SIG-M5 treated with dmso at 0.1 percent for 504 hours (cell line): ENCODE results near the gene TWNK.
A peak's percentile ranks its signal among the peaks of the same experiment; 100 is the strongest.

Source experiments
- DNase-seq: peaks from one replicate; lab custom pipeline; 2025; ENCODE audit not compliant: unreplicated experiment; lab: John Stamatoyannopoulos, UW

The TWNK gene

GRCh38 chr10:101010329-101010728 is 23.0 kb downstream of the TWNK start:
- DNase-seq = no peak

DNA sequence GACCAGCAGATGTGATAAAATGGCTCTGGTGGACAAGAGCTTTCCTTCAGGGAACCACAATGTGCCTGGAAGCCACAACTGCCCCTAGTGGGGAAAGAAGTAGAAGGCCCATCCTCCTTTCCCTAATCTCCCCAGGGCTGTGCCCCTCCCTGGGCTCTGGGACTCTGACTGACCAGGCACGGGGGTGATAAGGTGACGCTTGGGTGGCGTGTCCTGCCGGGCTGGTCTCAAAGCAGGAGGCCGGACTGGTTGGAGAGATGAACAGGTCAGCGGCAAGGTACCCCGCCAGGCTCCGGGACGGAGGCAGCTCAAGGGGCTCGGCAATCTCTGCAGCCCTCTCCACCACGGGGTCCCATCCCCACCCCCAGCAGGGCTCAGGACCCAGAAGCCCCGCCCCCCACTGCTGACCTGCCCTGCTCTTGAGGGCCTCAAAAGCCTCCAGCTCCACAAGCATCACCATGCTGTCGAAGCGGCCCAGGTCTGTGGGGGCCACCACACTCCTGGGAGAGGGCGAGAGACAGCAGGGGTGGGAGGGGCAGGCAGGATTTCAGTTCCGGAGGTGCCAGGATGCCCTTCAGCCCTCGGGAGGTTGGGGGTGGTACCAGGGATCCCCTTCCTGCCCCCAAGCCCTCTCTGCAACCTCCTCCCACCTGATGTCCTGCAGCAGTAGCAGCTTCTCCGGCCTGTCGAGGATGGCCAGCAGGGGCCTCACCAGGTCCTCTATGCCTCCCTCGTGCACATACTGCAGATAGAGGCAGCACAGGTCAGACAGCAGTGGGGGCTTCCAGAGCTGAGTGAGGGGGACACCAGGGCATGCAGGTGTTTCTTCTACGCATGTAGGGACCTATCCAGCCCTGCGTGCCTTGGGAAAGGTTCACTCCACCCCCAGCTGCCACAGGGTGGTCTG is 24.4 kb downstream of the TWNK start:
- DNase-seq = no peak

- DNase-seq = peak; percentile 83
Observed at GRCh38 chr10:101012525-101013364, 25.4 kb downstream of the TWNK start.

DNA sequence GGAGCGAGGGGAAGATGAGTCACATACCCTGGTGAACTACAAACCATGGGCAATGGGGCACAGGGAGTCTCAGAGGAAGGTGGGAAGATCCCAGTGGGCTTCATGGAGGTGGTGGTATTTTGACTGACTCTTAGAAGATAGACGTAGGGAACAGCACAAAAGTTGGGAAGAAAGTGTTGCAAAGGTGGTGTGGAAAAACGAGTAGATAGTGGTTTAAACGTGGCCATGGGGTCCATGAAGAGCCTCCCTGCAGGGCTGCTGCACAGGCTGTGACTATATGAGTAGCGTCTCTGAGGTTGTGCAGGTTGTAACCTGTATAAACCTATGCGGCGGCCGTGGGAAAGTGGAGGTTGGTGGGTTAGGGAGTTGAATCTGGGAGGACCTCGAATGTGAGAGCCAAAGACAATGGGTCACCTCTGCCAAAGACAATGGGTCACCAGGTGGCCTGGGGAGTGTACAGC is 26.1 kb downstream of the TWNK start:
- no peak for DNase-seq

- DNase-seq = peak; percentile 35
Observed at GRCh38 chr10:101014230-101014884, 27.0 kb downstream of the TWNK start.

DNA sequence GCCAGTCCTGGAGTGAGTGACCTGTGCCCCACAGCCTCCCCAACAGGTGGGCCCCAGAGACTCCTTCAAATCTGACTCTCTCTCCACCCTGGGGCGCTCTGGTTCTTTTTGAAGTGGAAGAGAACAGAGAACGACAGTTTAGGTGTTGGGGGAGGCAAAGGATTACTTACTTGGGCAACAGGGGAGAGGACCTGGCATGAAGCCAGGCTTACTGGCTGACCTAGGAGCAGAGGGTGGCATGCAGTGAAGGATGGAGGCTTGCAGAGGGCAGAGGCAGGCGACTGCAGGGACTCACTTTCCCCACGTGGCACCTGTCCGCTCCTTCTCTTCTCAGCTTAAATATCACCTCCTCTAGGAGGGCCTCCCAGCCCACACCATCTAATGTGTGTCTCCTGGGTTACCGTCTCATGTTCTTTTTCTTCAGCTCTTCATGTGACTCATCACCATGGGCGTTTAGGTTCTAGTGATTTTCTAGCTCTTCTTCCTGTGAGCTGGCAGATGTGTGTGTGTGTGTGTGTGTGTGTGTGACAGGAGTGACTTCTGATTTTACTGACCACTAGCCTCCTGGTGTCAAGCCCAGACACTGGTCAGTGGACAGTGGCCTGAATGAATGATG is 27.7 kb downstream of the TWNK start:
- no peak for DNase-seq

GRCh38 chr10:101015582-101015973 is 28.2 kb downstream of the TWNK start:
- DNase-seq = no peak

- DNase-seq = no peak
Observed at GRCh38 chr10:101016814-101017213, 29.5 kb downstream of the TWNK start.

DNA sequence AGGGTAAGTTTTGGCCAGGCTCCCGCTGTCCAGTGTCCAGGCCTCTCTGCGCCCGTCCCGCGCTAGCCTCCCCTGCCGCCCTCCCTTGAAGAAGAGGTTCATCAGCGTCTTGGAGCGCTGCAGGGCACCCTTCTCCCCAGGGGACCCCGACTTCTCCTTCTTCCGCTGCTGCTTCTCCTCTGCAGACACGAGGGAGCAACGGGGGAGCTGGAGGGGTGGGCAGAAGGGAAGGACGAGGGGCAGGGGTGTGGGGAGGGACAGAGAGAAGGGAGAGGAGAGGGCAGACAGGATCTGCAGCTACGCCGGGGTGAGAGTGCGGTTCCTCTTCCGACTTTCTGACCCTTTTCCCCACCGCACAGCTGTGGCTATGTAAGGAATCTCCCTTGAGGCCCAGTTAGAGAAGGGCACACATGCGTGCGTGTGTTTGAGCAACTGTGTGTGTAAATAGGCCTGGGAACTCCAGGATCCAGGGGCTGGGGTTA is 30.8 kb downstream of the TWNK start:
- peak; percentile 13 for DNase-seq

DNA sequence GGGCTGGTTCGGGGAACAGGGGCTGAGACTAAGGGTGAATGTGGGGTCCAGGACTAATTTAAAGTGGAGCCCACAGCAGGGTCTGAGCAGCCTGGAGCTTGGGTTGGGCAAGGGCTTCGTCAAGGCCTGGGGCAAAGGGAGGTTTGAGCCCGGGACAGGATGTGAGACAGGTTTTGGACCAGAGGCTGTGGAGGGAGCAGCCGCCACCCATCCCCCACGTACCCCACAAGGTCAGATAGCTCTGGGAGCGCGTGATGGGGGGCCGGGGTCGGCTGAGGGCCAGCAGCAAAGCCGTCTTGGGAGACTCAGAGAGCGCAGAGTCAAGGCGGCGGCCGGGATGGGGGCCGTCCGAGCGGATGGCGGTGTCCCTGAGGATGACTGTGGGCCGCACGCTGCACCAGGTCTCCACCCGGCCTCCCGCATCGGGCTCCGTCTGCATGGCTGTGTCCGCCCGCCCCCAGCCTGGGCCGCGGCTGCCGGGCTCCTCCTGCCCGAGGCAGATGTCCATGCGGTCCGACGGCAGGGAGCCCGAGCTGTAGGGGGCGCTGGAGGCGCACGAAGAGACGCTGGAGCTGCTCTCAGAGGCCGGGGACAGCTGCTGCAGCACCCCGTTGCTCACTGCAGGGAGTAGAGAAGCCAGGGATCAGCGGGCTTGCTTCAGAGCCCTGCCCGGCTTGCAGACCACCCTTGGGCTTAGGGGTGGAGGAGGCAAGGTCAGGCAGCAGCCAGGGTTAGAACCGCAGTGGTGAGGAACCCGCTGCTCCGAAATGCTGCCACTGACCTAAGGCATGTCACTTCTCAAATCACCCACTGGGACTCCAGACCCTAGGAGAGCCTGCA is 31.5 kb downstream of the TWNK start:
- peak; percentile 46 for DNase-seq

DNA sequence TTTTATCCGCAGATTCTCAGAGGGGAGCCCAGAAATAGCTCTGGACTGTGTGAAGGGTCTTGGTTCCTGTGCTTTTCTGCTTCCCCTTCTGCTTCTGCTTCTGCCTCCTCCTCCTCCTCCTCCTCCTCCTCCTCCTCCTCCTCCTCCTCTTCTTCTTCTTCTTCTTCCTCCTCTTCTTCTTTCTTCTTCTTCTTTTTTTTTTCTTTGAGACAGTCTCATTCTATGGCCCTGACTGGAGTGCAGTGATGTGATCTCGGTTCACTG is 32.0 kb downstream of the TWNK start:
- DNase-seq = no peak

DNA sequence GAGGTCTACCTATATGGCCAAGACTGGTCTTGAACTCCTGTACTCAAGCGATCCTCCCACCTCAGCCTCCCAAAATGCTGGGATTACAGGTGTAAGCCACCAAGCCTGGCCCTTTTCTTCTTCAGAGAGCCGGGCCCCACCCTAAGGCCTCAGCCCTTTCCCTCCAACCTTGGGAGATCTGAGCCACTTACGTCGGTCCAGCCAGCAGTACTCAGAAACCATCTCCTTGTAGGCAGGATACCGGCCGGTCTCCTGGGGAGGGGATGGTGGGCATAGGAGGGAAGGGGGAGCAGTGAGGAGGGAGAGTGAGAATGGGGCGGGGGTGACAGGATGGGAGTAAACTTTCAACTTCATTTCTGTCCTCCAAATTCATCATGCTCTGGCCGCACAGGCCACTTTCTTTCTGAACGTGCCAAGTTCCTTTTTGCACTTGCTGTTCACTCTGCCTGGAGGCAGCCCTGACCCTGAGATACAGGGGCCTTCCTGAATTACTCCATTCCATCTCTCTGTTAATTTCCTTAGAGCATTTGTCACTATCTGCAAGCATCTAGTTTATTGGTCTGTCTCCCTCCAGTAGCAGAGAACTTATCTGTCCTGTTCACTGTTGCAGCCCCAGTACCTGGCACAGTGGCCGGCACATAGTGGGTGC is 33.2 kb downstream of the TWNK start:
- DNase-seq = no peak

- DNase-seq = no peak
Observed at GRCh38 chr10:101021239-101021638, 33.9 kb downstream of the TWNK start.

DNA sequence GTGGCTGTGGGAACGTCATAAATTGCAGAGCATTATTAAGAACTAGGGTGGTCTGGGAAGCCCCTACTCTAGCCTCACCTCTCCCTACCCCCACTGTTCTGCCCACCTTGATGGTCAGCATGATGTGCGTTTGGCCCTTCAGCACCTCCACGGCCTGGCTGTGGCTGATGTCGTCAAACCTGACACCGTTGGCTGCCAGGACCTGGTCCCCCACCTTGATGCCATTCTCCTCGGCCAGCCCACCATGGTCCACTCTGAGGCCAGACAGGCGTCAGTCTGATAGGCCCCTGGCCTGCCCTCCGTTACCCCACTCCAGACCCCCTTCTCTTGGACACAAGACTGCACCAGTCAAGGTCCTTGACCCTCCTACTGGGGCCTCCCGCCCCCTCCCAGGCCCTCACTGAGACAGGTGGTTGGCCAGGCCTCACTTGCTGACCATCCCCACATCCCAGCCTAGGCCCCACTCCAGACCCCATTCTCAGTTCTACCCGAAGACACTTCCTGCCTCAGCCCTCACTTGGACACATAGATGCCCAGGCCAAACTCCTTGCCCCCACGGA is 34.4 kb downstream of the TWNK start:
- no peak for DNase-seq

DNA sequence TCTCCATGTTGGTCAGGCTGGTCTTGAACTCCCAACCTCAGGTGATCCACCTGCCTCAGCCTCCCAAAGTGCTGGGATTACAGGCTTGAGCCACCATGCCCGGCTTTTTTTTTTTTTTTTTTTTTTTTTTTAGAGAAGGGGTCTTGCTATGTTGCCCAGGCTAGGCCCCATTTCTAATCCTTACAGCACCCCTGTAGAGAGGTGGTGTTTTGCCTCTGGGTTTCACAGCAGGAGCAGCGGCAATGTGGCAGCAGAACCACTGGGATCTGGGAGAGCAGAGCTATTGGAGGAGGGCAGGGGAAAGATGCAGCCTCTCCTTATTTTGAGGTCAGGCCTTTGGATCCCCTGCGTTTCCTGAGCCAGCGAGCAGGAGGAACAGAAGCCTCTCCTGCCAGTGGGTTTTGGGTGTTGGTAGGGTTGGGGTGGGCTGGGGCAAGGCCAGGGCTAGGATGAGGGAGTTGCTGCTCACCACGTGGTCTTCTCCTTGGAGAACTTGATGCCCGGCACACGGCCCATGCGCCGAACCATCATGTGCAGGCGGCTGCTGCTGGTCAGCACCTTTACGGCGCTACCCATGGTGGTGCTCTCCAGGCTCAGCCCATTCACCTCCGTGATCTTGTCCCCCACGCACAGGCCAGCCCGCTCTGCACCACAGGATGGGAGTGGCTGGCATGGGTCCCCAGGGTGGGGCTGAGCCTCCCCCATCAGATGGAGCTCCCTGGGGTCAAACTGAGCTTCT is 35.8 kb downstream of the TWNK start:
- no peak for DNase-seq

GRCh38 chr10:101027106-101027720 is 39.9 kb downstream of the TWNK start:
- DNase-seq = no peak

GRCh38 chr10:101028446-101029337 is 41.3 kb downstream of the TWNK start:
- DNase-seq = peak; percentile 78
